CMK (cell line): ENCODE measurements around the gene USP47.

Source experiments
- DNase-seq: peaks from one replicate; pipeline ENCODE4 v3.0.0-alpha.2; 2010; ENCODE audit warnings: low read depth

The USP47 gene

GRCh38 chr11:11841723-11842420 is at the start of gene USP47:
Gene USP47 (plus strand): TSS chr11:11841972. CDS start chr11:11842186, 214 bp downstream.
- no peak for DNase-seq

GRCh38 chr11:11793073-11793472 is 48.7 kb upstream of the USP47 start:
- DNase-seq, result no peak

GRCh38 chr11:11798586-11799438 is 43.0 kb upstream of the USP47 start:
- peak; percentile 30 for DNase-seq

- no peak for DNase-seq
Measured at GRCh38 chr11:11805228-11805627, 36.5 kb upstream of the USP47 start.

- no peak for DNase-seq
Measured at GRCh38 chr11:11806074-11806473, 35.7 kb upstream of the USP47 start.

- DNase-seq, result no peak
Measured at GRCh38 chr11:11806586-11806985, 35.2 kb upstream of the USP47 start.

GRCh38 chr11:11807811-11808782 is 33.7 kb upstream of the USP47 start:
- DNase-seq, result no peak

GRCh38 chr11:11808992-11809615 is 32.7 kb upstream of the USP47 start:
- DNase-seq, result no peak

- DNase-seq, result peak; percentile 83
Measured at GRCh38 chr11:11810764-11811726, 30.7 kb upstream of the USP47 start.

- DNase-seq, result no peak
Measured at GRCh38 chr11:11813288-11813962, 28.3 kb upstream of the USP47 start.

GRCh38 chr11:11814614-11815452 is 26.9 kb upstream of the USP47 start:
- peak; percentile 49 for DNase-seq

- DNase-seq, result peak; percentile 40
Measured at GRCh38 chr11:11816511-11817314, 25.1 kb upstream of the USP47 start.

- DNase-seq, result no peak
Measured at GRCh38 chr11:11817957-11818356, 23.8 kb upstream of the USP47 start.

- no peak for DNase-seq
Measured at GRCh38 chr11:11818529-11819121, 23.1 kb upstream of the USP47 start.

GRCh38 chr11:11821899-11822298 is 19.9 kb upstream of the USP47 start:
- no peak for DNase-seq

- DNase-seq, result no peak
Measured at GRCh38 chr11:11822946-11823345, 18.8 kb upstream of the USP47 start.

GRCh38 chr11:11826260-11826659 is 15.5 kb upstream of the USP47 start:
- DNase-seq, result no peak

GRCh38 chr11:11827272-11827671 is 14.5 kb upstream of the USP47 start:
- no peak for DNase-seq
